Muscle layer of duodenum (tissue), 2 donors: ENCODE measurements around the gene FIP1L1.

Source experiments
- H3K27ac ChIP-seq: one replicate; pipeline ENCODE4 v1.7.0; 2013; ENCODE audit warnings: mild to moderate bottlenecking, low read length
- H3K27me3 ChIP-seq: one replicate; pipeline ENCODE4 v1.7.0; 2013; ENCODE audit warnings: low read depth, mild to moderate bottlenecking, control low read depth, low read length
- H3K36me3 ChIP-seq, 2 donors: one replicate each; pipeline ENCODE4 v1.7.0; 2013; ENCODE audit warnings: low read length in 2 of 2, control low read depth in 1 of 2, mild to moderate bottlenecking in 1 of 2; ENCODE audit not compliant: insufficient read depth in 2 of 2, control insufficient read depth in 1 of 2
- H3K4me1 ChIP-seq, 2 donors: one replicate each; pipeline ENCODE4 v1.7.0; 2013; ENCODE audit warnings: low read length in 2 of 2, mild to moderate bottlenecking in 2 of 2, control low read depth in 1 of 2, moderate library complexity in 1 of 2; ENCODE audit not compliant: insufficient read depth in 2 of 2, control insufficient read depth in 1 of 2
- H3K4me3 ChIP-seq, 2 donors: one replicate each; pipeline ENCODE4 v1.7.0; 2013; ENCODE audit warnings: low read length in 2 of 2, low read depth in 1 of 2, mild to moderate bottlenecking in 1 of 2
- H3K9me3 ChIP-seq, 2 donors: one replicate each; pipeline ENCODE4 v1.7.0; 2013; ENCODE audit warnings: low read length in 2 of 2, control low read depth in 1 of 2, mild to moderate bottlenecking in 1 of 2; ENCODE audit not compliant: control insufficient read depth in 1 of 2
- donor health status: healthy.

Gene FIP1L1

GRCh38 chr4:53477038-53477565 lies 99.7 kb downstream of the FIP1L1 start:
- Histone ChIP-seq H3K4me3 (no peak overlapping the region), H3K27me3 (no peaks in the 10 kb centered on the region), H3K36me3 (no peaks in the 10 kb centered on the region), H3K27ac (no peak overlapping the region), H3K4me1 (no peaks in the 10 kb centered on the region), H3K9me3 (no peaks in the 10 kb centered on the region)

- Histone ChIP-seq H3K27ac (no peak overlapping the region), H3K27me3 (no peaks in the 10 kb centered on the region), H3K9me3 (no peaks in the 10 kb centered on the region), H3K4me3 (no peak overlapping the region), H3K4me1 (no peaks in the 10 kb centered on the region), H3K36me3 (no peaks in the 10 kb centered on the region)
Observed at GRCh38 chr4:53477636-53478035, 100.2 kb downstream of the FIP1L1 start.

GRCh38 chr4:53478671-53479456 lies 101.4 kb downstream of the FIP1L1 start:
- no peak overlapping the region for H3K27ac ChIP-seq
- H3K27me3 ChIP-seq, result no peaks in the 10 kb centered on the region
- H3K36me3 ChIP-seq, result no peaks in the 10 kb centered on the region

GRCh38 chr4:53479736-53480525 lies 102.5 kb downstream of the FIP1L1 start:
- Histone ChIP-seq H3K27ac (no peak overlapping the region), H3K36me3 (no peaks in the 10 kb centered on the region), H3K9me3 (no peaks in the 10 kb centered on the region), H3K27me3 (no peaks in the 10 kb centered on the region), H3K4me1 (no peaks in the 10 kb centered on the region), H3K4me3 (no peak overlapping the region)

More at GRCh38 chr4:53478671-53479456, 101.4 kb downstream of the FIP1L1 start:
- H3K4me1 ChIP-seq, result no peaks in the 10 kb centered on the region
- no peaks in the 10 kb centered on the region for H3K9me3 ChIP-seq
- no peak overlapping the region for H3K4me3 ChIP-seq

GRCh38 chr4:53480909-53481308 lies 103.5 kb downstream of the FIP1L1 start:
- Histone ChIP-seq H3K36me3 (no peaks in the 10 kb centered on the region), H3K27me3 (no peaks in the 10 kb centered on the region), H3K9me3 (no peaks in the 10 kb centered on the region), H3K27ac (no peak overlapping the region), H3K4me1 (no peaks in the 10 kb centered on the region), H3K4me3 (no peak overlapping the region)

- H3K36me3 ChIP-seq, result no peaks in the 10 kb centered on the region
Observed at GRCh38 chr4:53481586-53481985, 104.1 kb downstream of the FIP1L1 start.

GRCh38 chr4:53483250-53483649 lies 105.8 kb downstream of the FIP1L1 start:
- H3K36me3 ChIP-seq, result no peaks in the 10 kb centered on the region
- H3K27me3 ChIP-seq, result no peaks in the 10 kb centered on the region
- H3K27ac ChIP-seq, result no peak overlapping the region
- no peaks in the 10 kb centered on the region for H3K9me3 ChIP-seq
- no peaks in the 10 kb centered on the region for H3K4me1 ChIP-seq
- H3K4me3 ChIP-seq, result no peak overlapping the region

More at GRCh38 chr4:53481586-53481985, 104.1 kb downstream of the FIP1L1 start:
- no peaks in the 10 kb centered on the region for H3K4me1 ChIP-seq
- H3K27me3 ChIP-seq, result no peaks in the 10 kb centered on the region
- H3K27ac ChIP-seq, result no peak overlapping the region
- no peak overlapping the region for H3K4me3 ChIP-seq
- H3K9me3 ChIP-seq, result no peaks in the 10 kb centered on the region

GRCh38 chr4:53484911-53485657 lies 107.6 kb downstream of the FIP1L1 start:
- Histone ChIP-seq H3K27ac (no peak overlapping the region), H3K36me3 (no peaks in the 10 kb centered on the region), H3K27me3 (no peaks in the 10 kb centered on the region), H3K9me3 (no peaks in the 10 kb centered on the region), H3K4me1 (no peaks in the 10 kb centered on the region), H3K4me3 (no peak overlapping the region)

GRCh38 chr4:53485658-53486040 lies 108.2 kb downstream of the FIP1L1 start:
- Histone ChIP-seq H3K9me3 (no peaks in the 10 kb centered on the region), H3K27me3 (no peaks in the 10 kb centered on the region), H3K4me1 (no peaks in the 10 kb centered on the region), H3K36me3 (no peaks in the 10 kb centered on the region), H3K27ac (no peak overlapping the region), H3K4me3 (no peak overlapping the region)

- no peaks in the 10 kb centered on the region for H3K27me3 ChIP-seq
- H3K27ac ChIP-seq, result no peak overlapping the region
- H3K9me3 ChIP-seq, result no peaks in the 10 kb centered on the region
- H3K4me3 ChIP-seq, result no peak overlapping the region
- H3K4me1 ChIP-seq, result no peaks in the 10 kb centered on the region
- H3K36me3 ChIP-seq, result no peaks in the 10 kb centered on the region
Observed at GRCh38 chr4:53487766-53488165, 110.3 kb downstream of the FIP1L1 start.
